PC-9 (cell line): ENCODE data around the gene TBC1D14.

Experiments
- CTCF ChIP-seq: fragments of 200-600 bp; sonication (generic); conservative IDR thresholded peaks from 2 replicates; pipeline ENCODE4 v1.6.1; 2017; ENCODE audit warnings: mixed run types, antibody characterized with exemption, mild to moderate bottlenecking, moderate library complexity
- EZH2 ChIP-seq: fragments of 200-600 bp; sonication (generic); IDR thresholded peaks from 2 replicates; pipeline ENCODE4 v1.8.0; 2017; ENCODE audit warnings: antibody characterized with exemption, low read depth

DNA sequence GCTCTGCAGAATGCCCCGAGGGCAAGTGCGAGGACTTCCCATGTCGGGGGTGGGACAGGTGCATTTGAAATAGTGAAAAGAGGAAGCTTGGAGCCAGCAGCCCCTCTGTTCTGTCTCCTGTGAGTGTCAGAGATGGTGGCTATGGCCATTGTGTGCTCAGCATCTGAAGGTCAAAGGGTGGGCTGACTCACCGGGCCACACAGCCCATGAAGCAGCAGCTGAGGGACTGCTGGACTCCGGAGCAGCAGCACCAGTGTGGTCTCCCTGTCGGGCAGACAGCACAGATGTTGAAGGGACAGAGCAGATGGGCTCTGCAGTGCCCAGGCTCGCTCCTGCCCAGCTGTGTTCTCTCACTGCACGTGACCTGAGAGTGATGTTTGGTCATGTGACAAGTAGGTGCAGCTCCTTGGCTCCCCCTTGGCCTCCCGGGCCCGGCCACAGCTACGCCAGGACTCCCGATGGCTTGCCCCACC, 53.5 kb downstream of the TBC1D14 start:
- TF ChIP-seq CTCF (no peak), EZH2 (no peak)
